Measurements from ENCODE around the gene SORCS2.

Gene SORCS2

DNA sequence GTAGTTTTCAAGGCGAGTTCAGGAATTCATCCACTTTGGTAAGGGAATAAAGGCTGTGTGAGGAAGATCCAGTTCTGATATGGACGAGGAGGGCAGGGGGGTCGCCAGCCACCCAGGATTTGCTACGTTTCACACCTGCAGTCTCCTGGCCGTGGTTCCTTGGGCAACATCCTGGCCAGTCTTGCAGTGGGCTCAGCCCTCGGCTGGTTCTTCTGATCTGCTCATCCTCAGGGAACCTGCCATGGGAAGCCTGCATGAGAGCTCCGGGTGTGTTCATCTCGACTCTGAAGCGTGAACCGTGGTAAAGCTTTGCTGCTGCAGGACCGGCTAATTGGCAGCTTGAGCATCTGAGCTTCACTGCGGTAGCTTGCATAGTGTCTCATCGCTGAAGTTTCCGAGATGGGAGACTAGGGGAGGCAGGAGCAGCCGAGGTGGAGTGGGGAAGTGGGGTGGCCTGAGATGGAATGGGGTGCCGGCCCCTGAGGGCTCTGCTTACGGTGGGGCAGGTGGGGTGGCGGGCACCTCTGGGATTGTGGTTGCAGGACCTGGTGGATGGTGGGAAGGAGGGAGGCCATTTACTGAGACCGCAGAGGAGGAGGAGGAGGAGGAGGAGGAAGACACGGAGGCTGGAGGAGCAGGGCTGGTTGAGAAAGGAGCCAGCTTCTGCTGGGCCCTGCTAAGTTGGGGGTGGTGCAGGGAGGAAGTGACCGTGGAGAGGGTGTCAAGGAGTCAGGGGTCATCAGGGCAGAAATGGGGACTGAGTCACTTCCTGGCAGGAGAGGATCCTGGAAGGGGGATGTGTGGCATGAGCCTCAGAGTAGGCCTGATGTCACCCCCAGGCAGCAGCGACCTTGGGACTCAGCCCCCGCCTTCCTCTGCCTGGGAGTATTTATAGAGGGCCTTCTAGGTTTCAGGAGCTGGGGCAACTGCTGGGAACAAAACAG lies 455.5 kb downstream of the SORCS2 start:
- TF ChIP-seq RAD21 (IDR thresholded peaks at IDR 0.05; ENCODE audit: low read depth) (no peak), TEAD4 (IDR thresholded peaks at IDR 0.05) (no peak), TCF12 (IDR thresholded peaks at IDR 0.05; ENCODE audit: low read depth) (no peak), NFIC (IDR thresholded peaks at IDR 0.05) (no peak), EGR1 (IDR thresholded peaks at IDR 0.05) (no peak), TAF1 (IDR thresholded peaks at IDR 0.05; ENCODE audit: low read depth) (no peak), YY1 (IDR thresholded peaks at IDR 0.05; ENCODE audit: low read depth) (no peak)
- TF ChIP-seq, protein P1, sequence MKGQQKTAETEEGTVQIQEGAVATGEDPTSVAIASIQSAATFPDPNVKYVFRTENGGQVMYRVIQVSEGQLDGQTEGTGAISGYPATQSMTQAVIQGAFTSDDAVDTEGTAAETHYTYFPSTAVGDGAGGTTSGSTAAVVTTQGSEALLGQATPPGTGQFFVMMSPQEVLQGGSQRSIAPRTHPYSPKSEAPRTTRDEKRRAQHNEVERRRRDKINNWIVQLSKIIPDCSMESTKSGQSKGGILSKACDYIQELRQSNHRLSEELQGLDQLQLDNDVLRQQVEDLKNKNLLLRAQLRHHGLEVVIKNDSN (IDR thresholded peaks at IDR 0.05), result no peak
- TF ChIP-seq, protein P2, sequence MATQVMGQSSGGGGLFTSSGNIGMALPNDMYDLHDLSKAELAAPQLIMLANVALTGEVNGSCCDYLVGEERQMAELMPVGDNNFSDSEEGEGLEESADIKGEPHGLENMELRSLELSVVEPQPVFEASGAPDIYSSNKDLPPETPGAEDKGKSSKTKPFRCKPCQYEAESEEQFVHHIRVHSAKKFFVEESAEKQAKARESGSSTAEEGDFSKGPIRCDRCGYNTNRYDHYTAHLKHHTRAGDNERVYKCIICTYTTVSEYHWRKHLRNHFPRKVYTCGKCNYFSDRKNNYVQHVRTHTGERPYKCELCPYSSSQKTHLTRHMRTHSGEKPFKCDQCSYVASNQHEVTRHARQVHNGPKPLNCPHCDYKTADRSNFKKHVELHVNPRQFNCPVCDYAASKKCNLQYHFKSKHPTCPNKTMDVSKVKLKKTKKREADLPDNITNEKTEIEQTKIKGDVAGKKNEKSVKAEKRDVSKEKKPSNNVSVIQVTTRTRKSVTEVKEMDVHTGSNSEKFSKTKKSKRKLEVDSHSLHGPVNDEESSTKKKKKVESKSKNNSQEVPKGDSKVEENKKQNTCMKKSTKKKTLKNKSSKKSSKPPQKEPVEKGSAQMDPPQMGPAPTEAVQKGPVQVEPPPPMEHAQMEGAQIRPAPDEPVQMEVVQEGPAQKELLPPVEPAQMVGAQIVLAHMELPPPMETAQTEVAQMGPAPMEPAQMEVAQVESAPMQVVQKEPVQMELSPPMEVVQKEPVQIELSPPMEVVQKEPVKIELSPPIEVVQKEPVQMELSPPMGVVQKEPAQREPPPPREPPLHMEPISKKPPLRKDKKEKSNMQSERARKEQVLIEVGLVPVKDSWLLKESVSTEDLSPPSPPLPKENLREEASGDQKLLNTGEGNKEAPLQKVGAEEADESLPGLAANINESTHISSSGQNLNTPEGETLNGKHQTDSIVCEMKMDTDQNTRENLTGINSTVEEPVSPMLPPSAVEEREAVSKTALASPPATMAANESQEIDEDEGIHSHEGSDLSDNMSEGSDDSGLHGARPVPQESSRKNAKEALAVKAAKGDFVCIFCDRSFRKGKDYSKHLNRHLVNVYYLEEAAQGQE (IDR thresholded peaks at IDR 0.05; ENCODE audit: low read depth), result no peak
- TF ChIP-seq, protein P3, sequence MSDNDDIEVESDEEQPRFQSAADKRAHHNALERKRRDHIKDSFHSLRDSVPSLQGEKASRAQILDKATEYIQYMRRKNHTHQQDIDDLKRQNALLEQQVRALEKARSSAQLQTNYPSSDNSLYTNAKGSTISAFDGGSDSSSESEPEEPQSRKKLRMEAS (IDR thresholded peaks at IDR 0.05), result no peak

DNA sequence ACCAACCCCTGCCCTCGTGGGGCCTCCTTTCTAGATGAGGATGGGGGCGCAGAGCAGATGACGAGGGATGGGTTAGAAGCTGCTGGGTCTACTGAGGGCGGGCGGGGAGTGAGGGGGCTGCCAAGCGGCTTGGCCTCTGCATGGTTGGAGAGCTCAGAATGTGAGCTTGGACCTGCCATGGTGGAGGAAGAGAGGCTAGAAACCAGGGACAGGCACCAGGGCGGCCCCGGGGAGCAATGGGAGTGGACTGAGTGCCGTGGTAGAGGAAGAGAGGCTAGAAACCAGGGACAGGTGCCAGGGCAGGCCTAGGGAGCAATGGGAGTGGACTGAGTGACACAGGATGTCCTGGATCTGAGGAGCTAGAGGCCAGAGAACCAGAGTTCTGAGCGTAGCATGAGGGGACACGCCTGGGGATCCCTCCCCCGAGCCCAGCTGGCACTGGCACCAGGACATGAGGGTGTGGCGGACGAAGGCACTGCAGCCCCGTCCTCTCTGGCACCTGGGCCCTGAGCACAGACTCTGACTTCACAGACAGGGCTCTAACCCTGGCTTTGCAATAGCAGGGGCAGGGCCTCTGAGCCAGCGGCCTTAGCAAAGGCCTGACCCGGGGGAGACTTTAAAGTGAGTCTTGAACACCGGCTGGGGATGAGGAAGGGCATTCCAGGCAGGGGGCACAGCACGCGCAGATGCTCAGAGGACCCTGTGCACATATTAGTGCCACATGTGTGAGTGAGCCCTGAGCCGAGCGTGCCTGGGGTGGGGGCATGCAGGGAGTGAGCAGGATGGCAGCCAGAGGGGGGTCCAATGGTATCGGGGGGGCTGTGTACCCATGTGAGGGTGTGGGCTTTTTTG lies 456.4 kb downstream of the SORCS2 start:
- TF ChIP-seq FOXM1 (IDR thresholded peaks at IDR 0.05; ENCODE audit: borderline replicate concordance, low read depth) (no peak), YY1 (IDR thresholded peaks at IDR 0.05; ENCODE audit: low read depth) (no peak), EGR1 (IDR thresholded peaks at IDR 0.05) (no peak), RAD21 (IDR thresholded peaks at IDR 0.05; ENCODE audit: low read depth) (no peak), CEBPB (IDR thresholded peaks at IDR 0.05) (no peak), TCF12 (IDR thresholded peaks at IDR 0.05; ENCODE audit: low read depth) (no peak), TEAD4 (IDR thresholded peaks at IDR 0.05) (no peak)

DNA sequence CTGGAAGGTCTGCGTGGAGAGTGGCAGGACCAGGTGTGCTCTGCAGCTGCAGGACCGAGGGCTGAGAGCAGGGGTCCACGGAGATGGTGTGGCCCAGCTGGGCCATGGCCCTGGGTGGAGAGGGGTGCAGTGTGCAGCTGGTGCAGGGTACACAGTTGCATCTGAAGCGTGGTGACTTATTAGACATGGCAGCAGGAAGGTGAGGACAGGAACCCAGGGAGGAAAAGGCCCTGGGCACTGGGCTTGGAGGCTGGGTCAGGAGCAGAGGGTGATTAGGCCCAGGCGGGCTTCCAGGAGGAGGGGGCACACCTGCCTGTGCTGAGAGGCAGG lies 457.0 kb downstream of the SORCS2 start:
- no peak for TF ChIP-seq RAD21 (IDR thresholded peaks at IDR 0.05; ENCODE audit: low read depth)
- TF ChIP-seq YY1 (IDR thresholded peaks at IDR 0.05; ENCODE audit: low read depth), result no peak
- TF ChIP-seq TCF12 (IDR thresholded peaks at IDR 0.05; ENCODE audit: low read depth), result no peak
- no peak for TF ChIP-seq TAF1 (IDR thresholded peaks at IDR 0.05; ENCODE audit: low read depth)
- TF ChIP-seq, protein P1 (IDR thresholded peaks at IDR 0.05), result no peak
- no peak for TF ChIP-seq ZBTB7A (IDR thresholded peaks at IDR 0.05; ENCODE audit: low read depth)
- TF ChIP-seq EP300 (IDR thresholded peaks at IDR 0.05; ENCODE audit: borderline replicate concordance), result no peak
- TF ChIP-seq TEAD4 (IDR thresholded peaks at IDR 0.05), result no peak
- TF ChIP-seq, protein P2 (IDR thresholded peaks at IDR 0.05; ENCODE audit: low read depth), result no peak

DNA sequence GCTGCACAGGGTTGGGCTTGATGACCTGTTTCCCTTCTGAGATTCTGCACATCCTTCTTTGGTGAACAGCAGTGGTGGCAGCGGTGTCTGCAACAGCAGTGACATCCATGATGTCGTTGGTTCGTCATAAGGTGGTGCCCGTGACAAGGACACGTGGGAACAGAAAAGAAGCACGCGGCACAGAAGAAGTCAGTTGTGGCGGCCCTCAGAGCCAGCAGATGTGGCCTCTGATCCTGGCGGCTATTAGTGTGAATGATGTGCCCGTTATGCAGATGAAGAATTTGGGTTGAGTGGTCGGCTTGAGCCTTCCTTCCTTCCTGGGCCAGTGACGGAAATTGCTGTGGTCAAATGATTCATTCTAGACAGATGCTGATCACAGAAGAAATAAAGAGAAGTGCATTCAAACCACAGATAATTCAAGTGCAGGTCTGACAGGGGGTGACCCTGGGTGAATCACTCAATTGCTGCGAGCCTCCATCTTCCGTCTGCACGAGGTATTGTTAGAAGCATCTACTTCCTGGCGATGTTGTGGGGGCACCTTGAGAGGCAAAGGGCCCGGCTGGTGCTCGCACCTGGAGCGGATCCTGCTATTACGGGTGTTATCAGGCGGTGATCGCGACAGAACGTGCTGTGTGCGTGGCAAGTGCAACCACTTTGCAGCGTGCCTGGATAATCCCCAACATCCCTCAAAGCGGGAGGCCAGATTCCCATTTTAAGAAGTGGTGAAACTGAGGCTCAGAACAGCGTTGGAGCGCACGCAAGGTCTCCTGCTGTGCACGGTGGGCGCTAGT lies 457.6 kb downstream of the SORCS2 start:
- TF ChIP-seq TAF1 (IDR thresholded peaks at IDR 0.05; ENCODE audit: low read depth) (no peak), YY1 (IDR thresholded peaks at IDR 0.05; ENCODE audit: low read depth) (no peak), ZBTB7A (IDR thresholded peaks at IDR 0.05; ENCODE audit: low read depth) (no peak)
- TF ChIP-seq, protein P1 (IDR thresholded peaks at IDR 0.05), result no peak

Data from Ishikawa (cell line).